ENCODE results near the gene RMI2. TPM values are rescaled to one million over a fixed set of nuclear protein-coding genes. Genes with fewer than 3 reads are reported as not detected.
A peak's percentile ranks its signal among the peaks of the same experiment; 100 is the strongest.

Gene RMI2
- polyA plus RNA-seq, 2 of the 4 experiments (the other 2 are of a cell fraction) = 24.2 to 26.9 TPM

DNA sequence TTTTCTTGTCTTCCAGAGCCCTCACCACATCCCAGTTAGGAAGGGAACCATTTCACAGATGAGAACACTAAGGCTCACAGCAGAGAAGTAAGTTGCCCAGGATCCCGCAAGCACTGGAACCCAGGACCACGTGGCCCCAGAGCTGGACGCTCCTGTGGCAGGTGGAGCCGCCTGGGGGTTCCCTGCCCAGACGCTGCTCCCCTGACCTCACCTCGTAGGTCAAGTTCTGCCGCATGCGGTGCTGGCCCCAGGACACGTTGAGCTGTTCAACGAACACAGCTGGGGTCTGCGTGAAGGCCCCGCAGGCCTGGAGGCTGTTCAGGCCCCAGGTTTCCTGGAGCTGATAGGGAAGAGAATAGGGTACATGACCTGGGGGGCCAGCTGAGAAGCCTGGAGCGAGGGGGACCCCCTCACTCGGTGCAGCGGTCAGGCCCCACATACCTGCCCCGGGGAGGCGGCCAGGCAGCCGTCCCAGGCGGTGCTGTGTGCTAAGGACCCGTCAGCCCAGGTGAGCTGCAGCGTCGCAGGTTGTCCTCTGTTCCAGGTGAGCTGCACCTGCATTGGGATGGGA lies 54.1 kb downstream of the RMI2 start (continued):
- TF ChIP-seq, protein P1, sequence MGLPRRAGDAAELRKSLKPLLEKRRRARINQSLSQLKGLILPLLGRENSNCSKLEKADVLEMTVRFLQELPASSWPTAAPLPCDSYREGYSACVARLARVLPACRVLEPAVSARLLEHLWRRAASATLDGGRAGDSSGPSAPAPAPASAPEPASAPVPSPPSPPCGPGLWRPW (IDR thresholded peaks at IDR 0.05) = no peak
- no peak for TF ChIP-seq HEYL (CRISPR knock-in tag; IDR thresholded peaks at IDR 0.05)
- TF ChIP-seq CHD2 (IDR thresholded peaks at IDR 0.05; ENCODE audit: low read length, partially characterized antibody) = no peak
- TF ChIP-seq CBX2 (IDR thresholded peaks at IDR 0.05; ENCODE audit: borderline replicate concordance, low read depth) = no peak
- TF ChIP-seq MYC (IDR thresholded peaks at IDR 0.05; ENCODE audit: borderline replicate concordance, low read length) = no peak
- no peak for TF ChIP-seq RAD21 (conservative IDR thresholded peaks at IDR 0.05 in 1 of 2, IDR thresholded peaks at IDR 0.05 in 1 of 2)
- no peak for TF ChIP-seq KDM1A (IDR thresholded peaks at IDR 0.05; ENCODE audit: low read depth)

DNA sequence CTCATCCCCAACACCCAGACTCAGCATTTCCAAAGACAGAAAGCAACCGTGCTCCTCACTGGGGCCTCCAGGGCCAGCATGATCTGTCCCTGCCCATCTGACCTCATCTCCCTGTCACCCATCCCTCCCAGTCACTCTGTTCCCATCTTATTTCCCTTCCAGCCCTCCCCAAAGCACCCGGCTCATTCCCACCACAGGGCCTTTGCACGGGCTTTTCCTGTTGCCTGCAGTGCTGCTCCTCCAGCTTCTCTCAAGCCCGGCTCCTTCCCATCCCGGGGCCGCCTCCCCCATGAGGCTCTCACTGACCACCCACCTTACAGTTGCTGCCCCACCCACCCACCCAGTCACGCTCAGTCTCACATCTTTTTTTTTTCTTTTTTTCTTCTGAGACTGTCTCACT lies 54.8 kb downstream of the RMI2 start:
- Histone ChIP-seq H3K9me3 (no peaks in the 10 kb centered on the region), H3K4me1 (peaks cover 4% of the 10 kb centered on the region; the same call in 2 of the 3 replicates), H3K4me2 (no peak overlapping the region), H3K4me3 (no peak overlapping the region), H3K27ac (peak overlapping the region in 1 of 2 experiments; percentile 26; a peak in 1 of 6 replicates)
- ATAC-seq = no peak
- CTCF ChIA-PET = interaction anchor here (0.7 to 21.2 kb wide), 11 partner anchors 5 to 667 kb away, joined by 3 to 344 read pairs (median 4); partner anchors contain the start of gene ZC3H7A
- POLR2A ChIA-PET = interaction anchor here (1.6 kb wide), 1 partner anchor 240 kb away, joined by 6 read pairs; no protein-coding TSS in a partner anchor
- 77% methylated on average over 7 of the region's 7 CpGs for WGBS (ENCODE audit: missing lambda C conversion rate)
- FAIRE-seq = no peak
- TF ChIP-seq HOXB13 (CRISPR knock-in tag; IDR thresholded peaks at IDR 0.05; ENCODE audit: low read depth) (no peak), CBX8 (IDR thresholded peaks at IDR 0.05) (no peak), ZSCAN20 (CRISPR knock-in tag; IDR thresholded peaks at IDR 0.05) (no peak), HOXA7 (CRISPR knock-in tag; IDR thresholded peaks at IDR 0.05) (no peak), POLR2A (IDR thresholded peaks at IDR 0.05; ENCODE audit: low read length) (no peak), KDM5A (IDR thresholded peaks at IDR 0.05) (no peak), CBX2 (IDR thresholded peaks at IDR 0.05; ENCODE audit: borderline replicate concordance, low read depth) (no peak), ZC3H11A (IDR thresholded peaks at IDR 0.05) (no peak), RNF2 (IDR thresholded peaks at IDR 0.05; ENCODE audit: borderline replicate concordance, low read depth) (no peak), ZFP36 (IDR thresholded peaks at IDR 0.05; ENCODE audit: borderline replicate concordance, partially characterized antibody) (no peak)
- TF ChIP-seq, protein P2, sequence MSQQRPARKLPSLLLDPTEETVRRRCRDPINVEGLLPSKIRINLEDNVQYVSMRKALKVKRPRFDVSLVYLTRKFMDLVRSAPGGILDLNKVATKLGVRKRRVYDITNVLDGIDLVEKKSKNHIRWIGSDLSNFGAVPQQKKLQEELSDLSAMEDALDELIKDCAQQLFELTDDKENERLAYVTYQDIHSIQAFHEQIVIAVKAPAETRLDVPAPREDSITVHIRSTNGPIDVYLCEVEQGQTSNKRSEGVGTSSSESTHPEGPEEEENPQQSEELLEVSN (IDR thresholded peaks at IDR 0.05; ENCODE audit: borderline replicate concordance, low read depth) = no peak
- TF ChIP-seq, protein P3, sequence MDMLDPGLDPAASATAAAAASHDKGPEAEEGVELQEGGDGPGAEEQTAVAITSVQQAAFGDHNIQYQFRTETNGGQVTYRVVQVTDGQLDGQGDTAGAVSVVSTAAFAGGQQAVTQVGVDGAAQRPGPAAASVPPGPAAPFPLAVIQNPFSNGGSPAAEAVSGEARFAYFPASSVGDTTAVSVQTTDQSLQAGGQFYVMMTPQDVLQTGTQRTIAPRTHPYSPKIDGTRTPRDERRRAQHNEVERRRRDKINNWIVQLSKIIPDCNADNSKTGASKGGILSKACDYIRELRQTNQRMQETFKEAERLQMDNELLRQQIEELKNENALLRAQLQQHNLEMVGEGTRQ (IDR thresholded peaks at IDR 0.05) = no peak
- TF ChIP-seq, protein P4, sequence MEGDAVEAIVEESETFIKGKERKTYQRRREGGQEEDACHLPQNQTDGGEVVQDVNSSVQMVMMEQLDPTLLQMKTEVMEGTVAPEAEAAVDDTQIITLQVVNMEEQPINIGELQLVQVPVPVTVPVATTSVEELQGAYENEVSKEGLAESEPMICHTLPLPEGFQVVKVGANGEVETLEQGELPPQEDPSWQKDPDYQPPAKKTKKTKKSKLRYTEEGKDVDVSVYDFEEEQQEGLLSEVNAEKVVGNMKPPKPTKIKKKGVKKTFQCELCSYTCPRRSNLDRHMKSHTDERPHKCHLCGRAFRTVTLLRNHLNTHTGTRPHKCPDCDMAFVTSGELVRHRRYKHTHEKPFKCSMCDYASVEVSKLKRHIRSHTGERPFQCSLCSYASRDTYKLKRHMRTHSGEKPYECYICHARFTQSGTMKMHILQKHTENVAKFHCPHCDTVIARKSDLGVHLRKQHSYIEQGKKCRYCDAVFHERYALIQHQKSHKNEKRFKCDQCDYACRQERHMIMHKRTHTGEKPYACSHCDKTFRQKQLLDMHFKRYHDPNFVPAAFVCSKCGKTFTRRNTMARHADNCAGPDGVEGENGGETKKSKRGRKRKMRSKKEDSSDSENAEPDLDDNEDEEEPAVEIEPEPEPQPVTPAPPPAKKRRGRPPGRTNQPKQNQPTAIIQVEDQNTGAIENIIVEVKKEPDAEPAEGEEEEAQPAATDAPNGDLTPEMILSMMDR (IDR thresholded peaks at IDR 0.05) = no peak
- no peak for DNase-seq (ENCODE audit: low read depth in 1 of 2, low spot score in 1 of 2)

Small RNA genes lying within 50 kb of the gene (small RNA-seq; reads per million reads assigned to genes)
- gene AC099489.2 (0 to 6.4 (median 0) reads per million in 6 experiments), gene MIR548H2 (0 reads per million in 6 experiments), gene RF00019 (0 reads per million in 6 experiments)

Other genes starting within 250 kb of the RMI2 start
- 0.15 and 0.16 TPM in 2 replicates for gene SOCS1, start 89.3 kb upstream of the RMI2 start, polyA plus RNA-seq (2011; rRNA removed)
- 0.26 to 0.56 TPM (median 0.32 TPM) in 3 replicates for gene SOCS1, start 89.3 kb upstream of the RMI2 start, polyA plus RNA-seq (2017; fragmentation: RNase III; extraction: RNeasy Plus Mini Kit Qiagen cat#74134 plus additional on column Dnase treatment)
- not detected in 2 replicates for gene TNP2, start 76.1 kb upstream of the RMI2 start, polyA plus RNA-seq (2011; rRNA removed)
- not detected in 3 replicates for gene TNP2, start 76.1 kb upstream of the RMI2 start, polyA plus RNA-seq (2017; fragmentation: RNase III; extraction: RNeasy Plus Mini Kit Qiagen cat#74134 plus additional on column Dnase treatment)
- gene PRM3, start 71.8 kb upstream of the RMI2 start, polyA plus RNA-seq (2011; rRNA removed) = not detected in 2 replicates
- not detected in 3 replicates for gene PRM3, start 71.8 kb upstream of the RMI2 start, polyA plus RNA-seq (2017; fragmentation: RNase III; extraction: RNeasy Plus Mini Kit Qiagen cat#74134 plus additional on column Dnase treatment)
- not detected in 2 replicates for gene PRM2, start 69.0 kb upstream of the RMI2 start, polyA plus RNA-seq (2011; rRNA removed)
- not detected in 3 replicates for gene PRM2, start 69.0 kb upstream of the RMI2 start, polyA plus RNA-seq (2017; fragmentation: RNase III; extraction: RNeasy Plus Mini Kit Qiagen cat#74134 plus additional on column Dnase treatment)
- not detected in 2 replicates for gene PRM1, start 64.1 kb upstream of the RMI2 start, polyA plus RNA-seq (2011; rRNA removed)
- not detected in 3 replicates for gene PRM1, start 64.1 kb upstream of the RMI2 start, polyA plus RNA-seq (2017; fragmentation: RNase III; extraction: RNeasy Plus Mini Kit Qiagen cat#74134 plus additional on column Dnase treatment)
- 197 and 216 TPM in 2 replicates for gene LITAF, start 241.5 kb downstream of the RMI2 start, polyA plus RNA-seq (2011; rRNA removed)
- gene LITAF, start 241.5 kb downstream of the RMI2 start, polyA plus RNA-seq (2017; fragmentation: RNase III; extraction: RNeasy Plus Mini Kit Qiagen cat#74134 plus additional on column Dnase treatment) = 197 to 227 TPM (median 218 TPM) in 3 replicates